GM18498 (cell line): ENCODE data around the gene FOXP4.

Experiments used
- ATAC-seq: cut with Tn5 transposase; IDR thresholded peaks from one replicate; pipeline ENCODE4 v1.9.1; 2021; ENCODE audit warnings: mild to moderate bottlenecking, moderate library complexity; ENCODE audit not compliant: unreplicated experiment

The FOXP4 gene

DNA sequence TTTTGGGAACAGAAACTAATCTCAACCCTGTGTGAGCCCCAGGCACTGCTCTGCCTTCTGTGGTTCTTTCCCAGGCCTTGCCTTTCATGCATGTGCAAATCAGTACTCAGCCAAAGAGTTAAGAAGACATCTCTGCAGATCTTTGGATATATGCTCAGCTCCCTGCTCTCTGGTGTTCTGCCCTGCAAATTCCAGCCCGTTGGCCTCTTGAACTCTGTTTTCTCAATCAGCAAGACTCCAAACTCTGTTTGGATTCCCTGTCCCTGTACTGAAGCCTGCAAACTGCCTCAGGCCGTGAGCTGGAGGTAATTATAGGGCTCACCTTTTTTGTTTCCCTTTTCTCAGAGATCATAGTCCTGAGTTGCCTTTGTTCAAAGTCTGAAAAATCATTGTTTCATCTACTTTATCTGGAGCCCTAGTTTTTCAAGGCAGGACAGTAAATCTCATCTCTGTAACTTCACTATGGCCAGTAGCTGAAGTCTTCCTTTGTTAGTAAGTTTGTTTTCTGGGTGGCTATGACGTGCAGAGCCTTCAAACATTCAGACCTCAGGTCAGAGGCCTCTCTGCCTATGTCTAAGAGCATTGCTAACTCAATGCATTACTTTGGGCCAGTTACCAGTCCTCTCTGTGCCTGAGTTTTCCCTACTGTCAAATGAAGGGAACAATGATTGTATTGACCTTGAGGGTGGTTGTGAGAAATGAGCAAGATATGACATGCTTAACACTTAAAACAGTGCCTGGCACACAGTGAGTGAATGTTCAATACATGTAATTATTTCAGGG is 76.2 kb downstream of the FOXP4 start:
- ATAC-seq = no peak

DNA sequence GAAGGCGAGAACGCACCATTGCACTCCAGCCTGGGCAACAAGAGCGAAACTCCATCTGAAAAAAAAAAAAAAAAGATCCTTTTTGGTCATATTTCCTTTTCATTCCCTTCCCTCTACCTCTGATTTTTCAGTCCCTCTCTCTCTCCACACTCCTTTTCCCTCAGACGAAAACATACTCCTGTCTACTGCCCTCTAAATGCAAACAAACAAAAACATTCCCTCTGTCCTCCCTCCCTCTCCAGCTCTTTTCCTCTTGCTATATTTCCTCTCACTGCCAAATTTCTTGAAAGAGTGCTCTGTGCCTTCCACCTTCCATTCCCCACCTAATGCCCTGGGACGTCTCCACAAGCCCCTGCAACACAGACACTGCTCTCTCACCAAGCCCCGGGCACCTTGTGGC is 77.1 kb downstream of the FOXP4 start:
- ATAC-seq = no peak

DNA sequence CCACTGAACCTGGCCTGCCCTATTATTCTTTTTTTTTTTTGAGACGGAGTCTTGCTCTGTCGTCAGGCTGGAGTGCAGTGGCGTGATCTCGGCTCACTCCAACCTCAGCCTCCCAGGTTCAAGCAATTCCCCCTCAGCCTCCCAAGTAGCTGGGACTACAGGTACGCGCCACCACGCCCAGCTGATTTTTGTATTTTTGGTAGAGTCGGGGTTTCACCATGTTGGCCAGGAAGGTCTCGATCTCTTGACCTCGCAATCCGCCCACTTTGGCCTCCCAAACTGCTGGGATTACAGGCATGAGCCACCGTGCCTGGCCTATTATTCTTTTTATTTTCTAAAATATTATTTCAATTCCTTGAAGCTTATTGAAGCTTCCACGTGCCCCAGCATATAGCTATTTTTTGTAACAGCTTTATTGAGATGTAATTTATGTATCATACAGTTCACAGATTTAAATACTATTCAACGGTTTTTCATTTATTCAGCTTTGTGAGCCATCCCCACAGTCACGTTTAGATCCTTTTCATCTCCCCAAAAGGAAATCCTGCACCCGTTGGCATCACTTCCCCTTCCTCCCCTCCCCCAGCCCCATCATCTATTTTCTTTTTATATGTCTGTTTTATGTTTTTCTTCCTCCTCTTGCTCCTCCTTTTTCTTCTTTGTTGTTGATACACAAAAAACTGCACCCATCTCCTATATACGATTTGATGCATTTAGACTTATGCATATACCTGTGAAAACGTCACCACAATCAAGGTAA is 78.6 kb downstream of the FOXP4 start:
- ATAC-seq = no peak

DNA sequence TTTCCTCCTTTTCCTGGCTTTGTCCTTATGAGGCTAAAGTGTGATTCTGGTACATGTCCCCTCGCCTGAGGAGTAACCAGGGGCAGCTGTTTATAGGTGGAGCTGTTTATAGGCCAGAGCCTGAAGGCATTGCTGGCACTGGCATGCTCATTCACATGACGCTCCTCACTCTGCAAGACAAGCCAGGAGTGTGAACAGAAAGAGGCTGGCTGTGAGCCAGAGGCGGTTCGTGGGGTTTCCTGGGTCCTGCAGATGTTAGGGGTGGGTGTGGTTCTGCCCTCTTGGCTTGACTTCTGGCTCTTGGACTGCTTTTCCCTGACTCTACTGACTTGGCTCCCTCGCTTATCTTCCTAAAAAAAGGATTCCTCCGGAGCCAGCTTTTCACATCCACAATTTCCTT is 79.3 kb downstream of the FOXP4 start:
- no peak for ATAC-seq

DNA sequence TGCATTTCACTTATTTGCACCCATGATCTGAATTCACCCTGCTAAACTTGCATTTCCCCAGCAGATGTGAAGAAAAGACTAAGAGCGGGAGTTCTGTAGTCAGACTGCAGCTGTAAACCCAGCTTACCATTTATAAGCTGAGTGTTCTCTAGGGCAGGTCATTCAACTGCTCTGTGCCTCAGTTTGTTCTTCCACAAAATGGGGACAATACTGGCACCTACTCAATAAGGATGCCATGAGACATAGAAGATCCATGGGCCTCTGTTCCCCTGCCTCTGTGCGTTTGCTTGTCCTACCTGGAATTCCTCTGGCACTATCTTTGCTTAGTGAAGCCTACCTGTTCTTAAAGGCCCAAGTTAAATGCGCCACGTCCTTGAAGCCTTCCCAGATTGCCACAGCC is 79.8 kb downstream of the FOXP4 start:
- ATAC-seq = no peak

DNA sequence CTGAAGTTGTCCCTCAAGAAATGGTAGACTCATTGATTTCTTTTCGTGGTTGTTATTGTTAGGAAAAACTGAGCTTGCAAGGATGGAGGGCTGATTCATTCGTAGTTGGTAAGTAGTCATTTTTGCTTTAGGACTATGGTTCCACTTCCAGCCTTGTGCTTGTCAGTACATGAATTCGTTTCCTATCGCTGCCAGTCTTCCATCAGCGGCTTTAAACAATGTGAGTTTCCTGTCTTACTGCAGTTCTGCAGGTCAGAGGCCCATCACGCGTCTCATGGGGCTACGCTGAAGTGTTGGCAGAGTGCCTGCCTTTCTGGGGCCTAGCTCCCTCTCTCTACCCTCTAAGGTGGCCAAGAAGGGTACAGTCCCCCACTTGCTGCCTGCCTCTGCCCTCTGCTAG is 80.7 kb downstream of the FOXP4 start:
- ATAC-seq = no peak

DNA sequence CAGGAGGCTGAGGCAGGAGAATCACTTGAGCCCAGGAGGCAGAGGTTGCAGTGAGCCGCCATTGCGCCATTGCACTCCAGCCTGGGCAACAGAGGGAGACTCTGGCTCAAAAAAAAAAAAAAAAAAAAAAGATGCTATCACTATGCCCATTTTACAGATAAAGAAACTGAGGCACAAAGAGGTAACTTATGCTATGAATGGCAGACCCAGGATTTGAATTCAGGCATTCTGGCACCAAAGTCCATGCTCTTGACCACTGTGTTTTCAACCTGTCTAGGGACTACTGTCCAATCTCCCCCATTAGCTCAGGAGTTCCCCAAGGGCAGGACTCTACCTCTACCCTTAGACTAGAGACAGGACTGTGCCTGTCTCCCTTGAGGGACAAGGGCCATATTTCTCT is 82.9 kb downstream of the FOXP4 start:
- ATAC-seq = no peak

DNA sequence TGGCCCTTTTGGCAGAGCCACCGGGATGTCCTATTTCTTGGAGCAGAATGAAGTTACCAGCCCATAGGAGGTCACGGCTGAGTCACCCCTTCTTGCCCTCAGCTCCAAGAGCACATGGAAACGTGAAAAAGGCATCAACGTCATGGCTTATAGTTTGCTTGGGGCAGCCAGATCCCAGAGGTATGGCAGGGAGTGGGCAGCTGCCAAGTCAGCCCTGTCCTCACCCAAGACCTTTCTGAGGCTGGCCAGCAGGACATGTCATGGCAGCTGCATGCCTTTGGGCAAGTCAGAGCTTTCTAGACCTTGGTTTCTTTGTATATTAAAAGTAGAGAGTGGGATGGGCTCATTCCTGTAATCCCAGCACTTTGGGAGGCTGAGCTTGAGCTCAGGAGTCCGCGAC is 83.9 kb downstream of the FOXP4 start:
- ATAC-seq = no peak

DNA sequence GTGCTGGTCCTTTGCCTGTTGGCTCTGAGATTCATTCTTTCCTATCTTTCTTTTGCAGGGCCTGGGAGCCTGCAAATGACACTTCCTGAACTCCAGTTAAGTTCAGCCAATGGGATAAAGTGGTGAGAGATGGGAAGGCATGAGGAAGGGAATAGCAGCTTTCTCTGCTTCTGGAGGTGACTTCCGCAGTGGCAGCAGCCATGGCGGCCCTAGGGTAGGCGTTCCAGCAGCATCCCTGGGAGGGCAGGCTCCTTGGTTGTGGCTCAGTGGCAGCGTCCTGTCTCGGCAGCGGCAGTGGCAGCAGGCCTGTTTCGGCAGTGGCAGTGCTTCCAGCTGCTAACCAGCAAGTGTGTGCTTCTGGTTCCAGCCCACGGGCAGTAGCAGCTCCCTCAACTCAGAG is 84.8 kb downstream of the FOXP4 start:
- no peak for ATAC-seq

DNA sequence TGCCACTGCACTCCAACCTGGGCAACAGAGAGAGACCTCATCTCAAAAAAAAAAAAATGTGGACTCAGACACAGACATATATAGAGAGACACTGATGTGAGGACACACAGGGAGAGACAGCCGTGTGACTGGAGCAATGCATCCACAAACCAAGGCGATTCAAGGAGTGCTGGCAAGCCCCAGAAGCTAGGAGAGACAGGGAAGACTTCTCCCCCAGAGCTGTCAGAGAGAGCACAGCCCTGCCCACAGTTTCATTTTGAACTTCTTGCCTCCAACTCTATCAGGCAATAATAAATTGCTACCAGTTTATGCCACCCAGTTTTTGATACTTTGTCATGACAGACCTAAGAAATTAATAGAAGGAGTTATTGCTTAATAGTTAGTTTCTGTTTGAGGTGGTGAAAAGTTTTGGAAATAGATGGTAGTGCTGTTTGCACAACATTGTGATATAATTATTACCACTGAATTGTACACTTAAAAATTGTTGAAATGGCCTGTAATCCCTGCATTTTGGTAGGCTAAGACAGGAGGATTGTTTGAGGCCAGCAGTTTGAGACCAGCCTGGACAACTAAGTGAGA is 87.0 kb downstream of the FOXP4 start:
- no peak for ATAC-seq

DNA sequence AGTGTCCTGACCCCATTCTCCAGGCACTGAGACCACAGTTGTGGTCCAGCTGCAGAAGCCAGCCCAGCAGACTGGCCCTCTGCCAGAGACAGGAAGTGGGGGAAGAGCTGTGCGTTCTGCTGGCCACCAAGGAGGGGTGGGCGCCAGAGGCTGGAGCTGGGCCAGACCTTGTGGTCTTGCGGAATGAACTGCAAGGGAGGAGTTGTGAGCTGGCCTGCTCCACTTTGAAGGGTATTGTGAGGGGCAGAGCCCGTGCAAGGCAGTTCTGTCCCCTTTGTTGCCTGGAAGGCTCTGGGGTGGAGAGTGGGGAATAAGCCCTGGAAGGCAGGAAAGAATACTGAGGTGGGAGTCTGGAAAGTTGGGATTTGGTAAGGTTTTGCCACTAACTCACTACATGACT is 88.5 kb downstream of the FOXP4 start:
- ATAC-seq = no peak

DNA sequence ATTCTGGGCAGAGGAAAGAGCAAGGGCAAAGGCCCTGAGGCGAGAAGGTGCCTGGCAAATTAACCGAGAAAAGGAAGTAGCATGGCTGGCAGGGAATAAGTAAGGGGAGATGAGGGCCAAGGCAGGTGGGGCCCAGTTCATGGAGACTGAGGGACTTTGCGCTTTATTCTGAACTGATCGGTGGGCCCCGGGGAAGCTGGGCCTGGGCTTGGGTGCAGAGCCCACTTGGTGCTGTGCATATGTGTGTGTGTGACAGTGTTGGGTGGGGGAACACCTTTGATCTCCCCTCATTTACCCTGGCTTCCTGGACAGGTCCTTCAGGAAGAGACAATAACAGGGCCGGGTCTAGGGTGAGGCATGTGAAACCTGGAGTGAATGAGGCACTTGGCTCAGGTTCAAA is 89.2 kb downstream of the FOXP4 start:
- ATAC-seq = no peak

DNA sequence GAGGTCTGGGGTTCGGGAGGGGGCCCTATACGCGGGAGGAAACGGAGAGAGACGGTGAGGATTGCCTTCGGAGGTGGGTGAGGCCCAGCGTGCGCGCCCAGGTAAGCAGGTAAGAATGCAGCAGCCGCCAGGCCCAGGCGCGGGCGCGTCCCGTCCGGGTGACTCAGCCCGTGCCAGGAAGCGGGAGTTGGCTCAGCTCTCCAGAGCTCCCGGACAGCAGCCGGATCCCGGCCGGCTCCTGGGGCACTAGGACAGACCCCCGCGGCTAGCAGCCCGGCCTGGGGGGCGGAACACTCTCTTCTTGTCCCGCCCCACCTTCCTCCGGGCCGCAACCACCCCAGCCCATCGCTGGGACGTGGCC is 90.6 kb downstream of the FOXP4 start:
- no peak for ATAC-seq

DNA sequence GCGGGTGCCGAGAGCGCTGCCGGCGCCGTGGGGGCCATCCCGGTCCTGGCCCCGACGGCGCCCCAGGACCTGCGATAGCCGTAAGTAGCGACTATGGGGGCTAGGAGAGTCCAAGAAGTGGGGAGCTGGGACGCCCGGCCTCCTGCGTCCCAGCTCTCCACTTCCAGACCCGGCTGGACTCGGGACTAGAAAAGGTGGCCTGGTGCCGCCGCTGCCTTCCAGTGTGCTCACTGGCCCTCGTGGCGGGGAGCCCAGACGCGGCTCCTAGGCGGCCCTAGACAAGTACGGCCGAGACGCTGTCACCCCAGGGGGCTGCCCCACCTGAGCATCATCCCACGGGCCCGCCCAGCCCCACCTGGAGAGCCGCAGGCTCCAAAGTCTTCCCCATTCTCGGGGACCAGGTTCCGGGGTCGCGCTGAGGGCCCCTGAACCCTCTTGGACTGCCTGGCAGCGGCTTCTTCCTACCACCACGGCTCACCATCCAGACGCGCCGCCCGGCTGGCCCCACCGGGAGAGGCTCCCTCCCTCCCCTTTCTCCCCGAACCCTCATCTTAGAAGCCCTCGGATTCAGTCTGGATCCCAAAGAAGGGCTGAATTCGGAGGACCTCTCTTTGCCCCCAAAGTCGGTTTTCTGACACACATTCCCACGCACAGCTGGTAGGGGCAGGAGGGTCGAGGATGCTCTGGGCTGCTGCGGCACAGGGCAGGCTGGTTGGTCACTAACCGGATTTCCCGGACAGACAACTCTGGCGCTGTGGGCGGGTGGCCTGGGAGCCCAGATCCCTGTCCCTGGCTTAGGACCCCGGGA is 91.2 kb downstream of the FOXP4 start:
- ATAC-seq = no peak

DNA sequence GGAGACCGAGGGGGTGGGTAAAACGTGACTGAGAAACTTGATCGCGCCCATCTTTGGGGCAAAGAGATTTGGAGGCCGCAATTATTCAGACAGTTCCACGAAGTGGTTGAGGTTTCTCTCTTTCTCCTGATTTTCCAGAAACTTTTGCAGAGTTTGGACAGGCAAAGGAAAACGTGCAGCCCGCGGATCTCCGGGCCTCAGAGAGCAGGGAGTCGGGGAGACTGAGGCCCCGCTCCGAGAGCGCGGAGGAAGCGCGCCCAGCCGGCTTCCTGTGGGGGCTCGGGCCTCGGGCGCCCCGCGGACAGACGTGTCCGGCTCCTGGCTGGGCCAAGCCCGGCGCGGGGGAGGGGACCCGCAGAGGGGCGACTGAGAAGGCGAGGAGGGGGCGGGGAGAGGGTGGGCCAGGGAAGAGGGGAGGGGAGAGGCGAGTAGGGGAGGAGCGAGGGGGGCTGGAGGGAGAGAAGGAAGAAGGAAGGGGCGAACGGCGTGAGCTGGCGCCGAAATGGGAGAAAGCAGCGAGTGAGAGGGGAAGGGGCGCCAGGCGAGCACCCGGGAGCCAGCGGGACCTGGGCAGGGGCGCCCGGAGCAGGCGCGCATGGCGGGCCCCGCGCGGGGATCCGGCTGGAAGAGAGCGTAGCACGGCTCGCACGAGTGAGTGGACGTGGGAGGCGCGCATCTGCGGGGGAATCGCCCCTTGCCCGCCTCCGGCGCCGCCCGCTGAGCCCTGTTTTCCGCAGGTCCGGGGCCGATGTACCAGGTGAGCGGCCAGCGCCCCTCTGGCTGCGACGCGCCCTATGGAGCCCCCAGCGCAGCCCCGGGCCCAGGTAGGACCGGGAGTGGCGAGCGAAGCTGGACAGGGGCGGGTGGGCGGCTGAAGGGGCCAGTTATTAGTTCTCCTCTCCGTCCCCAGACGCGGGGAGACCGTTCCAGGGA is 92.1 kb downstream of the FOXP4 start, which contains the start of gene MDFI:
MDFI (plus strand) TSS at position 467 of the 933 bp plus-strand sequence; CDS start at position 749, 282 bp downstream.
- no peak for ATAC-seq

DNA sequence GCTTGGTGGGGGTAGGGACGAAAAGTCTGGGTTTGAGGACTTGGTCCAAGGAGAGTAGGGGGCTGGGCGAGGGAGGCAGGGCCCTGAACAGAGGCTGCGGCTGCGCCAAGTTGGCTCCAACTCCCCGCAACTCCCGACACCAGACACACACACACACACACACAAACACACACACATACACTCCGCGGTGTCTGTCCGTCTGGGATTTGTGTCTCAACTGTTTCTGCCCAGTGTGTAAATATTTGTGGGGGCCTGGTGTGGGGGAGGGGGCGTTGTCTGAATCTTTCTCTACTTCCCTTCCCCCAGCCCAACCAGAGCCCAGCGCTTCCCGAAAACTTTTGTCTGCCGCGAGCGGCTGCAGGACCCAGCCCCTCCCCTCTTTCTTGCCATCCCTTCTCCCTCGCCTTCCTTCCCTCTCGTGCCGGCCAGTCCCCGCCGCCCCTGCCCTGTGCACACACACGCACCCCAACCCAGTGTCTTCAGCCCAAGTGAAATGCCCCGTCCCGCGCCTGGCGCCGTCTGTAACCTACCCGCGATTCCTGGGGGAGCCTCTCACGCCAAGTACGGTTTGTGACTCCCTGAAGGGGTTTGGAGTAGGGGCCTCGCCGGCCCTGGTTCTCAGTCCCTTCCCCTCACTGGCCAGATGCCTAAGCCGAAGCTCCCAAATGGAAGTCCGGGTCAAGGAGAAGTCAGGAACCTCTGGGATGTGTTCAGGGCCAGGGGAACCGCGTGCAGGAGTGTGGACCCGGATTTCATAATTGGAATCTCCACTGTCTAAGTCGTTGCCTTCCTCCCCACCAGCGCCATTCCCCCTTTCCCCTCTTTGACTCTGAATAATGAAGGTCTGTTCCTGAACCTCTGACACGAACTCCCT is 93.0 kb downstream of the FOXP4 start:
- no peak for ATAC-seq

DNA sequence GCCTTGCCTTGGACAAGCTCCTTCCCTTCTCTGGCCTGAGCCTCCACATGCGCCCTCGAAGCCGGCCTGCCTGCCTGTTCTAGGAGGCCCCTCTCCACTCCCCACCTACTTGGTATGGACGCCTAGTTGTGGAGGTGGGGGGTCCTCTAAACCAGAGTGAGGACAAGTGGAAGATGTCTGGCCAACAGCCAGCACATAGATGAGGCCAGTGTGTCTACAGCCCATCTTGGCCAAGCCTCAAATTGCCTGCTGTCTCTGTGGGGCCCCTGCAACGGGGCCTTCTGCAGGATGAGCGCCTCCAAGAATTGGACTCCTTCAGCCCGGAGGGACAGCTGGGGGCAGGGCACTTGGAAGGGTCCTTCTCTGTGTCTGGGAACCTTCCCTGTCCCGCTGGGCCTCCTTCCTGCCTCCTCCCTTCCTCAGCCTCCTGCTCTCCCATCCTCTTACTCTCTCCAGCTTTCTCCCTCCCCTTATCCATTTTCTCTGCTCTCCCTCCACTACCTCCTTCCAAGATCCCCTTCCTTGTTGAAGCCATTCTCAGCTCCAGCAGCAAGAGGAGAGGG is 93.7 kb downstream of the FOXP4 start:
- no peak for ATAC-seq

DNA sequence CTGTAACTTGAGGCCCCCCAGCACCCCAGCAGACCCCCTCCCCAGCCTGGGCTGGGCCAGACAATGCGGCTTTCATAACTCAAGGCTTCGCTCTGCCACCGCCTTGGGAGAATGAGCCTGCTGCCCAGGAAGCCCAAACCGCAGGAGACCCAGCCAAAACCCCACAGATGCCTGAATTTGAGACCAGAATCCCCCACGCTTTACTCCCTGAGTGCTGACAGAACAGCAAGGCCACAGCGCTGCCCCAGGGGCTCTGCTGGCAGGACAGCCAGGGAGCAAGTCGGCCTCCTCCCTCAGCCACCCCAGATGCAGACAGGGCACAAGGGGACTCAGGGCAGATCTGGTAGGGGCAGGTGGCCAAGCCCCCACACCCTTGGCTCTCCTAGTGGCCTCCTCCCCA is 94.2 kb downstream of the FOXP4 start:
- no peak for ATAC-seq

DNA sequence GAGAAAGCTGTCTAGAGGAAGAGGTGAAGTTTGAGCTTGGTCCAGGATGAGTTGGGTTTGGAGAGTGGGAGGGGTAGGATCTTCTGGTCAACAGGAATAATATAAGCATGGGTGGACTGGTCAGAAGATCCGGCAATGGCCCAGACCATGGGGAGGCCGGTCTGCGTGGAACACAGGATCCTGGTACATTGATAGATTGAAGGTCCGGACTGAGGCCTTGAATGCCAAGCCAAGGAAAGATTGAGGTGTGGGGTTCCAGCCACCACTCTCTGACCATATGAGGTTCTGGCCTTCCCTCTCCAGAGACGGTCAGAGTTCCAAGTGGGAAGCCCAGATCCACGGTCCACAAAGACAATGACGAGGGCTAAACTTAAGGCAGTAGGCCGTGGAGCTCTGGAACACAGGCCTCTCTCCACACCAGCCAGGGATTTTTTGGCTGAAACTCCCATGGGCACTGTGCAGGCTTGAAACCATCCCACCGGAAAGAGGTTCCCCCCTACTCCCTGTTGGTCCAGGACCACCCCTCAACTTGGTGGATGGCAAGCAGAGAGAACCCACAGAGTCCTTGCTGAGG is 95.3 kb downstream of the FOXP4 start:
- ATAC-seq = no peak
